Posterior vena cava (tissue), 2 donors: ENCODE results near the gene MAD1L1. TPM values are rescaled to one million over a fixed set of nuclear protein-coding genes. Genes with fewer than 3 reads are reported as not detected.
"Not testable (repeated sequence)": the region's sequence is repeated elsewhere in the genome, so short reads cannot be mapped to it uniquely, and the experiment has no call there.

Experiments
- DNase-seq: peaks from one replicate; pipeline ENCODE4 v3.0.0-alpha.2; 2020; ENCODE audit warnings: low spot score
- intact Hi-C, 2 donors: fragments of 100-400 bp; cut with DNase I; formaldehyde crosslinking; loops; one replicate each; pipeline versions ENCODE4 v1.14.1 to v1.14.2; 2022 to 2023
- total RNA-seq, 2 donors: library from RNA; stranded (reverse); fragmentation: NEBNext Ultra II Directional; extraction: Animal tissue kit (Norgen Biotek cat#: 25700); gene quantifications; one replicate each; pipeline ENCODE4 v1.2.1, GENCODE V29; 2021
- donor health status: DM: yes; HTN: yes; CAD: no.
- donor health status: DM: yes; HTN: yes; CAD: no.

The MAD1L1 gene
- total RNA-seq, 2 donors from 2014 or later, result 17.3 to 24.7 TPM

DNA sequence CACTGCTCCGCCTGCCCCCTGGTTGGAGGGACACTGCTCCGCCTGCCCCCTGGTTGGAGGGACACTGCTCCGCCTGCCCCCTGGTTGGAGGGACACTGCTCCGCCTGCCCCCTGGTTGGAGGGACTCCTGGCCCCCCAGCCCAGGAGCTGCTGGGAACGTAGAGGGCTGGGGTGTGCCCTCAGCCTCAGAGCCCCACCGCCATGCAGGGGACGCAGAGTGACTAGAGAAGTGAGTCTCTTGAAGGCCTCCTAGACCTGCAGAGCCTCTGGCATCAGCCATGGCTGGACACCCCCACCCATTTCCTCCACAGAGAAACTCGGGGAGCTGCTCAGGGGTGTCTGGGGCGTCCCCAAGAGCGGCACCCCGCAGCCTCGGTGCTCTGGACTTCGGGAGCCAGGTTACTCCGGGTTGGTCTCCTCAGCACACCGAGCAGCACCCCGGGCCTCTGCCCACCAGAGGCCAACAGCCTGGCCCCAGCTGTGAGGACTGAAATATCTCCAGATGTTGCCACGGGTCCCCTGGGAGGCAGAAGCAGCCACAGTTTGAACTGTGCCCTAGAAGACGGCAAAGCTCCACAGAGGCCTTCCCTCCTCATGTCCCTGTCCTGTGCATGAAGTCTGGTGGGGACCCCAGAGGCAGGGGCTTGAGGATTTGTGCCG lies 370.8 kb downstream of the MAD1L1 start:
- intact Hi-C loops, result no loop called here

DNA sequence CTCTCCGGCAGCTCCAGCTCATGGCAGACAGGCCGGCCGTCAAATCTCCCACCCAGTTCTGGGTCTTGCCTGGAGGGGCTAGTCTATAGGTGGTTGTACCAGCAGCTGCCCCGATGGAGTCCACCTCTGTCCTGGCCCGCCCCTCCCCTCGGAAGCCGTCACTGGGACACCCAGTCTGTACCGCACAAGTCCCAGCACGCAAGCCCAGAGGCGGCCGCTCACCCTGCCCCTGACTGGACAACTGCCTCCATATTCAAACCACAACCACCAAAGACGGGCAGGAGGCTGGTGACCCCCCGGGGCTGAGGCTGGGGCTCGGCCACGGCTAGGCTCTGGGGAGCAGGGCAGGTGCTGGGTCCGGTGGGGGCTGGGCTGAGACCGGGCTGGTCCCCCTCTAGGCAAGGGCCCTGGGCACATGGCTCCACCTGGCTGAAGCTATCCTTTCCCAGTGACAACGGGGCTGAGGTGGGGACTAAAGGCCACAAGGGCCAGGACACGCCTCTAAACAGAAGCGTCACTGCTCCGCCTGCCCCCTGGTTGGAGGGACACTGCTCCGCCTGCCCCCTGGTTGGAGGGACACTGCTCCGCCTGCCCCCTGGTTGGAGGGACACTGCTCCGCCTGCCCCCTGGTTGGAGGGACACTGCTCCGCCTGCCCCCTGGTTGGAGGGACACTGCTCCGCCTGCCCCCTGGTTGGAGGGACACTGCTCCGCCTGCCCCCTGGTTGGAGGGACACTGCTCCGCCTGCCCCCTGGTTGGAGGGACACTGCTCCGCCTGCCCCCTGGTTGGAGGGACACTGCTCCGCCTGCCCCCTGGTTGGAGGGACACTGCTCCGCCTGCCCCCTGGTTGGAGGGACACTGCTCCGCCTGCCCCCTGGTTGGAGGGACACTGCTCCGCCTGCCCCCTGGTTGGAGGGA lies 371.6 kb downstream of the MAD1L1 start:
- intact Hi-C loops, DNase-seq: not testable (repeated sequence)

More for the DNA sequence above, 370.8 kb downstream of the MAD1L1 start:
- no peak for DNase-seq

DNA sequence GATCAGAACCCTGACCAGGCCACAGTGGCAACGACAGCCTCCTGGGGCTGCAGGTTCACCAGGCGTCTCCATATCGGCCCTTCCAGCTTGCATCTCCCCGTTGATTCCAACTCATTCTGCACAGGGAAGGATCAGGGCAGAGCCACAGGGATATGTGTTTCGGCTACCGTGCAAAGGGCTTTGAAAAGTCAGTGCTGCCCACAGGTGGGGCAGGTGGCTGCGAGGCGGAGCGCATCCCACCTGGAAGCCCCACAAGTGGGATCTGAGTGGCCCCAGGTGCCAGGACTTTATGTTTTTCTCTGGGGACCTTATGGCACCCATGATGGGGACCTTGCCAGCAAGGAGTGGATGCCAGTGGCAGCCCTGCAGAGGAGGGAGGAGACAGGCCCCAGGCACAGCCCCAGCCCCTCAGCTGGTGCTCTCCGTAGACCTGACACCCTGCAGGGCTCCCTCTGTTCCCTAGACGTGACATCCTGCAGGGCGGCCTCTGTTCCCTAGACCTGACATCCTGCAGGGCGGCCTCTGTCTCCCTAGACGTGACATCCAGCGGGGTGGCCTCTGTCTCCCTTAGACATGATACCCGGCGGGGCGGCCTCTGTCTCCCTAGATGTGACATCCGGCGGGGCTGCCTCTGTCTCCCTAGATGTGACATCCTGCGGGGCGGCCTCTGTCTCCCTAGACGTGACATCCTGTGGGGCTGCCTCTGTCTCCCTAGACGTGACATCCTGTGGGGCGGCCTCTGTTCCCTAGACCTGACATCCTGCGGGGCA lies 373.3 kb downstream of the MAD1L1 start:
- DNase-seq, result peak; percentile 68
- intact Hi-C loops, result no loop called here

- intact Hi-C loops, result no loop called here
- DNase-seq, result peak; percentile 76
Observed at GRCh38 chr7:1858435-1859265, 374.1 kb downstream of the MAD1L1 start.

DNA sequence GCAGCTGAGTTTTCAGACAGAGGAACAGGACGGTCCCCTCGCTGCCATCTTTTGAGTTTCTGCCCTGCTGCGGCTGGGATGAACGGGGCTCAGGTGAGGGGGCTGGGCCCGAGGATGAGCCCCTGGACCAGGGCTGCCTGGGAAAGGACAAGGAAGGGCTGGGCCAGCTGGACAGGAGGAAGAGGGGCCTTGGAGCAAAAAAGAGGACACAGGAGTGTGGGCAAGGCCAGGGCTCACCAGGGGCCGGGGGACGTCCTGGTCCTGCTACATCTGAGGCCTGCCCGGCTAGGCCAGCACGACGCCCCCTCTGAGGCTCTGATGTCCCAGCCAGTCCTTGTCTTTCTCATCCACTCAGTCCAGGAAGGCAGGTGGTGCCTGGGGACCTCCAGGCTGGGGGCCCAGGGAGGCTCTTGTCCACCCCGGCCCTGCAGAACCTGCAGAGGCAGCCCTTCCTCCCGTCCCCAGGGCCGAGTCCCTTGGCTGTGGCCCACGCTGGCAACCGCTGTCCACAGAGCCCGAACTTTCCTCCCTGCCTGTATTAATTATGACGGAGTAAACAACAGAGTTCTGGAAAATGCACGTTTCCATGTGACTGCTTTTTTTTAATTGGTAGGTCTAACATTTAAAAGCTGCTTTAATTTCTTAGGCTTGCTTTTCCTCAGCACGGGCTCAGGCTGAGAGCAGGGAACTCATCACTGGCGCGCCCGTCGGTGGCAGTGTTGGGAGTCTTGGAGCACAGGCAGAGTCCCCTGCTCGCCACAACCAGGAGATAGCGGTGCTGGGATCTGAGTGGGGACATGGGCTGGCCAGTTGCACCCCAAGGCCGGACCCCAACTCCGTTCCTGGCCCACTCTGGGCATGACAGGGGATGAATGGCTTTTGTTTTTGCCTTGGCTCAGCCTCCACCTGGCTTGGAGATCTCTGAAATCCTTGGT lies 375.0 kb downstream of the MAD1L1 start:
- DNase-seq, result peak; percentile 73
- intact Hi-C loops, result no loop called here

DNA sequence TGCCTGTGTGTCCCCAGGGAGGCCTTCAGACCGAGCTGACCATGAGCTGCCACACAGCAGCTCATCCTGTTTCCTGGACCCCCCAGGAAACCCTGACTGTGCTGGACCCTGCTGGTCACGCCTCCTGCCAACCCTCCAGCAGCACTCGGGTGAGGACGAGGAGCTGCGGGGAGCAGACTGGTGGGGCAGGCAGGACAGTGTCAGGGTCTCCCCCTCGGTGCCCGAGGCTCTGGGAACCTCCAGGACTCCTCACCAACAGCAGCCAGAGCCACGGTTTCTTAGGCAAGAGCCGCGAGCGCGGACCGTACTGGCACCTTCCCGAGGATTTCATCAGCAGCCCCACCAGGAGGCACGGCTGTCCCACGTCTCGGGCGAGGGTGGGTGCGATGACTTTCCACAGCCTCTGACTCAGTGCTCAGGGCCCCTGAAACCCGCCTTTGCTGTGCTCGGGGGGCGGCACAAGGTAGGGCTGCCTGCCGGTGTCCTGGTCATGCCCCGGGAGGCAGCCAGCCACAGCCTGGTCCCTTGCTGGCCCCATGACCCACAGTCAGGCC lies 375.8 kb downstream of the MAD1L1 start:
- intact Hi-C loops, result no loop called here

DNA sequence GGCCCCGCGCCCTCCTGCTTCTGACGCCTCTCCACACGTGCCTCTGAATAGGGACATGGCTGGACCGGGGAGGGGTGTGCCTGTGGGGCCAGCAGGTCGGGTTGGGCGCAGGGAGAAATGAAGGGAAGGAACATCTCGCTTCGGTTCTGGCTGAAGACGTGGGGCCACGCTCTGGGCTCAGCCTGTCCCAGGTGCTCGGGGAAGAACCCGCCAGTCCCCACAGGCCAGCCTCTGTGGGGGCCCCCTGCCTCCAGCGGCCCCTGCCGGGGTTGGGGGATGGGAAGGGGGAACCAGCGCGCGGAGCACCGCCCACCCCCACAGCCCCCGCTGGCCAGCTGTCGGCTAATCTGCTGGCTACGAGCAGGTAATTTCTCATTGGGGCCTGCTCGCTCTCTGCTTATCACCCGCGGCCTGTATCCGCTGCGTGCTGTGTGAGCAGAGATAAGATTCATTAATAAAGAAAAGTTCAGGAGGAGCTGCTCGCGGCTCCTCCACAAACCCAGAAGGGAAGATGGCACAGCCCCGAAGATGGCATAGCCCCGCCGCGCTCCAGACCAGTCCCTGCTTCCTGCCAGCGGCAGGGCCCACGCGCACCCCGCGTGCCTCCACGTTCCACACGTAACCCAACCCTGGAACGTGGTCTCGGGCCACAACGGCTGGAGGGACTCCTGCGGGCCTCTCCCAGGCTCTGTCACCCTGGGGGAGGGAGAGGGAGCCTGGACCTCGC lies 376.4 kb downstream of the MAD1L1 start:
- peak; percentile 69 for DNase-seq

More for the DNA sequence above, 375.8 kb downstream of the MAD1L1 start:
- DNase-seq, result peak; percentile 78

DNA sequence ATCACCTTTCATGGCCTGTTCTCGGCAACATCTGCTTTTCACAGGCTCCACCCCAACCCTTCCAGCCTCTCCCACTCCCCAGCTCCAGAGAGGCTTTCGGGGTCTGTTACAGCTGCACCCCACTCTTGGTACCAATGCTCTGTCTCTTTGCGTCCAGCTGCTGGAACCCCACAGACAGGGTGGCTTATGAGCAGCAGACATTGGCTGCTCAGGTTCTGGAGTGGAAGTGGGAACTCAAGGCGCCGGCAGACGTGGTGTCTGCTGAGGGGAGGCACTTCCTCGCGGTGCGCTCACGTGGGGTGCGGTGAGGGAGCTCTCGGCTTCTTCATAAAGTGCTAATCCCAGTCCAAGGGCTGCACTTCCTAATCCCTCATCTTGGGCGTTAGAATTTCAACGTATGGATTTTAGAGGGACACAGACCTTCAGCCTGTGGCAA lies 377.0 kb downstream of the MAD1L1 start:
- intact Hi-C loops, result no loop called here
- peak; percentile 62 for DNase-seq

More for the DNA sequence above, 376.4 kb downstream of the MAD1L1 start:
- intact Hi-C loops, result no loop called here

GRCh38 chr7:1854866-1855724 lies 377.6 kb downstream of the MAD1L1 start:
- peak; percentile 65 for DNase-seq
- intact Hi-C loops, result no loop called here

GRCh38 chr7:1853986-1854865 lies 378.5 kb downstream of the MAD1L1 start:
- peak; percentile 75 for DNase-seq
- intact Hi-C loops, result no loop called here

DNA sequence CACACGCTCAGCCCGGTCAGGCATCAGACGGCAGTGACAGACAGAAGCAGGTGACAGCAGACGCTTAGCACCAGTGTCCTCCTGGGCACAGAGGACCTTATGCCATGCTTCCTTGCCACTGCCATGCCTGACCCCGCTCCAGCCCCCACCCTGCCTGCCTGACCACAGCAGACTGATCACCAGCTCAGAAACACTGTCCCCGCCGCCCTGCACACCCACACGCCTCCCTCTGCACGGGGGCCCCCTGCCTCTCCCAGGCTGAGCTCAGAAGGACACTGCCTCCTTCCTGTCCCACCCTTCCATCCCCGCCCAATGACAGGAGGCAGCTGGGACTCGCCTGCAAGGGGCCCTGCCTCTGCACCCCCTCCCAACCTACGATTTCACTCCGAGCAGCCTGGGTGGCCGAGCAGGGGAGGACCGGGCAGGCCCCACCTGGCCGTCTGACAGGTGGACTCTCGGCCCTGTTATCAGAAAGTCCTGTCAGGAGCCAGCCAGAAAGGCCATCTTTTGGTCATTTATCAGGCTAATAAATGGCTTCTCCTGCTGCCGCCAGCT lies 379.2 kb downstream of the MAD1L1 start:
- intact Hi-C loops, result no loop called here
- peak; percentile 66 for DNase-seq

DNA sequence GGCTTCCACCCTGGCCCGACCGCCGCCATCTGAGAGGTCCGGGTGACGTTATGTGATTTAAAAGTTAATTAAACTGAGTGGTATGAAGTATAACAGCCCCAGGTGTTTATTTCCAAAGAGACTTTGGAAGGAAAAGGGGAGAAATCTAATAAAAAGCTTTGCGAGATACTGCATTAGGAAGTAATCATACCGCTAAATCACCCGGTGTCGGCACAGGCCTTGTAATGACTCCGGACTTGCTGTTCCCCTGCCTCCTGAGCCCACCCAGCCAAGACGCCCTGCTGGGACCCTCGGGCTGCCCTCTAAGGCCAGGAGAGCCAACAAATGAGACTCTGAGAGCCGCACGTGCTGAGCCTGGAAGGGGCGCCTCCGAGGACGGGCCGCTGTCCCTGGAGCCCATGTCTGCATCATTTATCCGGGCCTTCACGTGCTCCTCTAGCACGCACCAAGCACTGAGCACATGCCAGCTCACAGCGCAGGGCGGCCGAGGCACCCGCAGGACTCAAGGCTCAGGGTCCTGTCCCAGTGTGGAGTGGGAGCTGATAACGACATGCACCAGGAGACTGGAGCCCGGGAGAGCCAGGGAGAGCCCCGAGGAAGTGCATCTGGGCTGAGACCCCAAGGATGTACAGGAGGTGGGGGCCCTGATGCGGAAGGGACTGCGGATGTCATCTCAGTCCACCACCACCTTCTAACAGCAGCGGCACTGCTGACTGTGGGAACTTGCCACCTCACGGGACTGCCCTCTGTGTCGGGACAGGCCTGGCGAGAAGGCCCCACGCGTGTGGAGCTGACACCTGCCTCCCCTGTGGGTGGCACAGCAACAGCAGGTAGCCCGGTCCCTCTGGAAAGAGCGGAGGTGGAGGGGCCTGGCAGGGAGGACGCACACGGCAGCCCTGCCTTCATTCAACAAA lies 380.0 kb downstream of the MAD1L1 start:
- peak; percentile 72 for DNase-seq
- intact Hi-C loops, result no loop called here

GRCh38 chr7:1851721-1852516 lies 380.8 kb downstream of the MAD1L1 start:
- DNase-seq, result peak; percentile 62

More at GRCh38 chr7:1851721-1852516, 380.8 kb downstream of the MAD1L1 start:
- intact Hi-C loops, result no loop called here
